Mucosa of descending colon (tissue), 3 donors: ENCODE results near the gene CYB5R4. TPM values are rescaled to one million over a fixed set of nuclear protein-coding genes. Genes with fewer than 3 reads are reported as not detected.
A peak's percentile ranks its signal among the peaks of the same experiment; 100 is the strongest.

Experiments used
- ATAC-seq: fragments of 200-7000 bp; cut with Tn5 transposase; one replicate; pipeline ENCODE4 v1.9.1; 2020; ENCODE audit warnings: mild to moderate bottlenecking, moderate library complexity
- DNase-seq, 3 donors: peaks; one replicate each; pipeline ENCODE4 v3.0.0-alpha.2; 2020
- H3K36me3 ChIP-seq: fragments of 200-600 bp; one replicate; pipeline ENCODE4 v1.8.0; 2021; ENCODE audit warnings: low read depth, mild to moderate bottlenecking
- H3K4me1 ChIP-seq: fragments of 200-600 bp; one replicate; pipeline ENCODE4 v1.8.0; 2021; ENCODE audit warnings: low read depth, mild to moderate bottlenecking
- H3K4me3 ChIP-seq: fragments of 200-600 bp; one replicate; pipeline ENCODE4 v1.8.0; 2021; ENCODE audit warnings: mild to moderate bottlenecking
- H3K9me3 ChIP-seq: fragments of 200-600 bp; one replicate; pipeline ENCODE4 v1.8.0; 2021; ENCODE audit warnings: mild to moderate bottlenecking
- CTCF ChIP-seq: fragments of 200-600 bp; IDR thresholded peaks from one replicate; pipeline ENCODE4 v1.8.0; 2022; ENCODE audit warnings: antibody characterized with exemption, mild to moderate bottlenecking
- intact Hi-C, 2 donors: fragments of 100-400 bp; cut with DNase I in 1 of 2; cut with micrococcal nuclease in 1 of 2; formaldehyde crosslinking; loops; one replicate each; pipeline versions ENCODE4 v1.11.0 to v1.11.1; 2022; cut with DNase I, micrococcal nuclease
- total RNA-seq, 3 donors: library from RNA; stranded (reverse); fragmentation: NEBNext Ultra II Directional in 2 of 3; extraction: Animal tissue kit (Norgen Biotek cat#: 25700) in 2 of 3; gene quantifications; one replicate each; pipeline versions ENCODE4 v1.2.1 to v1.2.4, GENCODE V29; 2021 to 2023
- donor health status: DM: no; HTN: no; CAD: no; lungs with moderate emphysema.
- donor health status: DM: no; HTN: no; CAD: no.
- donor health status: DM: no; HTN: yes; CAD: no.

Gene CYB5R4
- total RNA-seq, 3 donors from 2014 or later, result 26.6 to 30.7 (median 29.0) TPM

- intact Hi-C loops, result no loop called here
- ATAC-seq (no peak), DNase-seq (no peak)
- H3K36me3 ChIP-seq, result no peaks in the 10 kb centered on the region
- peaks cover 22% of the 10 kb centered on the region for H3K9me3 ChIP-seq
- H3K4me1 ChIP-seq, result no peaks in the 10 kb centered on the region
- no peak for TF ChIP-seq CTCF
- H3K4me3 ChIP-seq, result no peak overlapping the region
Observed at GRCh38 chr6:83962582-83962981, 103.1 kb downstream of the CYB5R4 start.

- no peak overlapping the region for H3K4me3 ChIP-seq
- ATAC-seq (no peak), DNase-seq (no peak)
- H3K36me3 ChIP-seq, result no peaks in the 10 kb centered on the region
- TF ChIP-seq CTCF, result no peak
- H3K4me1 ChIP-seq, result no peaks in the 10 kb centered on the region
- peaks cover 29% of the 10 kb centered on the region for H3K9me3 ChIP-seq
- intact Hi-C loops, result no loop called here
Observed at GRCh38 chr6:83966539-83966938, 107.0 kb downstream of the CYB5R4 start.

GRCh38 chr6:83970582-83970981 lies 111.1 kb downstream of the CYB5R4 start:
- peaks cover 14% of the 10 kb centered on the region for H3K9me3 ChIP-seq

GRCh38 chr6:83974409-83975050 lies 115.0 kb downstream of the CYB5R4 start:
- H3K36me3 ChIP-seq, result no peaks in the 10 kb centered on the region
- peaks cover 2% of the 10 kb centered on the region for H3K9me3 ChIP-seq
- no peaks in the 10 kb centered on the region for H3K4me1 ChIP-seq
- H3K4me3 ChIP-seq, result no peak overlapping the region
- intact Hi-C loops, result no loop called here
- no peak for TF ChIP-seq CTCF
- ATAC-seq (no peak), DNase-seq (no peak)

More at GRCh38 chr6:83970582-83970981, 111.1 kb downstream of the CYB5R4 start:
- Histone ChIP-seq H3K4me1 (no peaks in the 10 kb centered on the region), H3K4me3 (no peak overlapping the region), H3K36me3 (no peaks in the 10 kb centered on the region)
- no peak for TF ChIP-seq CTCF
- no peak for ATAC-seq
- no peak for DNase-seq
- intact Hi-C loops, result no loop called here

- TF ChIP-seq CTCF, result no peak
- H3K4me1 ChIP-seq, result no peaks in the 10 kb centered on the region
- DNase-seq (no peak), ATAC-seq (peak; percentile 83)
- H3K4me3 ChIP-seq, result no peak overlapping the region
- intact Hi-C loops, result no loop called here
- H3K36me3 ChIP-seq, result no peaks in the 10 kb centered on the region
- no peaks in the 10 kb centered on the region for H3K9me3 ChIP-seq
Observed at GRCh38 chr6:83976037-83976755, 116.7 kb downstream of the CYB5R4 start.
